G401.6 (cell line): ENCODE data around the gene GPR68.
"Not testable (repeated sequence)": the region's sequence is repeated elsewhere in the genome, so short reads cannot be mapped to it uniquely, and the experiment has no call there.

Source experiments
- FAIRE-seq: peaks from 2 replicates; lab custom pipeline; 2012; peaks lifted over from hg19 to GRCh38; lab: Jason Lieb, UNC

Gene GPR68

DNA sequence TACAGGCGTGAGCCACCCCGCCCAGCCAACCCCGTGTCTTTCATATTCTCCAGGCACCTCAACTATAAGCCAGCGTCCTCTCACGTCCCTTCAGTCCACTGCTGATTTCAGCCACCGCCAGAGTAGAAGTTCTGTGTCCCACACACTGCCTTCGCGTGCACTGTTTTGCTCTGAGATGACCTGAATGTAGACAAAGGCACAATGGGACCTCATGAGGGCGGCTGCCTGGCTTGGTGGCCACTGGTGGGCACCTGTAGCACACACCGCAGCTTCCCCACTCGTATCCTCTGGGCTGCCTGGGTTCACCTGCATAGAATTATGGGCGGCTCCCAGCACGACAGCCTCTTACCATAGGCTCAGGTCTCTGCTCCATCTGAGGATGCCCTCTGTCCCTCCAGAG, 57.2 kb downstream of the GPR68 start:
- no peak for FAIRE-seq

DNA sequence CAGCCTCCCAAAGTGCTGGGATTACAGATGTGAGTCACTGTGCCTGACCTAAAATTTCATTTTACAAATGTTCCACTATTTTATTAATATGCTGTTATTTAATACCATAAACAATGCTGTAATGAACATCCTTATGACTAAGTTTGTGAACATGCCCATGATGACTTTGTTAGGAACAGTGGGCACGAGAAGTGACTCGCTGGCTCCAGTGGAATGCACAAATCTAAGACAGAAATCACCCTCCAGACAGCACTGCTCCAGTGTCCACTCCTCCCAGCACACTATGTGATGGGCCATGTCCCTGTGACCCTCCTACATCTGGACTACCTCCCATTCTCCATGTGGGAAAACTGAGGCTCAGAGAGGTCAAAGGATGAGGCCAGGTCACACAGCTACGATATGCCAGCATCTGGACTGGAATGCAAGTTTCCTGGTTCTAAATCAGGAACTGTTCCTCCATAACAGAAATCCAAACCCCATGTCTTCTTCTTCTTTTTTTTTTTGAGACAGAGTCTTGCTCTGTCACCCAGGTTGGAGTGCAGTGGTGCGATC, 57.9 kb downstream of the GPR68 start:
- no peak for FAIRE-seq

DNA sequence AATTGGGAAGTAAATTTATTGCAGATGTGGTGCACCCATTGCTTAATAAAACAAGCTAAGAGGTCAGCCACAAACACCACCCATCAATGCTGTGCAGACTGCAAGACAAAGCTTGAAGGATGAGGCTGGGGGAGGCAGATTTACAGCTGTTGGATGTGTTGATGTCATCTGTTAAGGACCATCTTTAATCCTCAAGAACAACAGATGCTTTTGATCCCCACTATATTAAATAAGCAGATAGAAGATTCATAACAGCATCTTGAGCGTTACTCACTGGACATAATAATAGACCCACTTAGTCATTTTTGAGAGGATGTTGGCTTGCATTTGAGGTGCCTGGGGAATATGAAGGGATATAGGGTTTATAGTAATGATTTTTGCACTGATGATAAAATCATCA, 58.8 kb downstream of the GPR68 start:
- no peak for FAIRE-seq

DNA sequence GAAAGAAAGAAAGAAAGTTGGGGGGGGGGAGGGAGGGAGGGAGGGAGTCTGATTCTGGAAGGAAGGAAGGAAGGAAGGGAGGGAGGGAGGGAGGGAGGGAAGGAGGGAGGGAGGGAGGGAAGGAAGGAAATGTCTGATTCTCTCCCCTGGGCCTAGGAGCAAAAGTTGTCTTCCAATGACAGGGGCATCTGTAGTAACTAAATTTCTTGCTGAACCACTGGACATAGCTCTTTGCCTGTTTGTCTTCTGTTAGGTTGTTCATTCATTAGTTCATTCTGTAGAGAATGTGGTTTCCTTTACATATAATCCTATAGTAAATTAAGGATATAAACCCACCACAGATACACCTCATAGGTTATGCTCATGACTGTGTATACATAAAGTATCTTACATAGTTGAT, 59.9 kb downstream of the GPR68 start:
- no peak for FAIRE-seq

DNA sequence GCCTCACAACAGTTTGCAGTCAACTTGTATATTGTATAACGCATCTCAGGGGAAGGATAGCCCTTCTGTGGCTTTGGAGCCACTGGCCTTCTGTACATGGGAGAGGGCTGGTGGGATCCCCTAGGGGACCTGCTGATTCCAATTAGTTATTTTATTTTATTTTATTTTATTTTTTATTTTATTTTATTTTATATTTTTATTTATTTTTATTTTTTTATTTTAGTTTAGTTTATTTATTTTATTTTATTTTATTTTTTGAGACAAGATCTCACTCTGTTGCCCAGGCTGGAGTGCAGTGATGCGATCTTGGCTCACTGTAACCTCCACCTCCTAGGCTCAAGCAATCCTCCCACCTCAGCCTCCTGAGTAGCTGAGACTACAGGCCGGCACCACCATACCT, 61.8 kb downstream of the GPR68 start:
- not testable (repeated sequence) for FAIRE-seq
